Tibial artery (tissue), 4 donors: Measurements from ENCODE around the gene ATP2B2.

Source experiments
- DNase-seq, 2 donors: peaks; one replicate each; pipeline ENCODE4 v3.0.0-alpha.2; 2019
- H3K27ac ChIP-seq, 2 donors: fragments of 200-600 bp; sonication (generic) in 1 of 2; 1 replicate in 1 of 2; 2 replicates in 1 of 2; pipeline ENCODE4 v1.5.1; 2018 to 2019; ENCODE audit warnings: mild to moderate bottlenecking in 1 of 2
- H3K27me3 ChIP-seq, 2 donors: fragments of 200-600 bp; sonication (generic) in 1 of 2; one replicate each; pipeline versions ENCODE4 v1.5.1 to v1.6.0; 2016 to 2019
- H3K36me3 ChIP-seq, 3 donors: fragments of 200-600 bp; sonication (generic) in 2 of 3; one replicate each; pipeline ENCODE4 v1.5.1; 2016 to 2019; ENCODE audit warnings: mild to moderate bottlenecking in 2 of 3
- H3K4me1 ChIP-seq, 4 donors: fragments of 200-600 bp; sonication (generic) in 2 of 4; 1 replicate in 3 of 4; 2 replicates in 1 of 4; pipeline ENCODE4 v1.5.1; 2016 to 2019
- H3K4me3 ChIP-seq, 2 donors: fragments of 200-600 bp; sonication (generic) in 1 of 2; 1 replicate in 1 of 2; 2 replicates in 1 of 2; pipeline ENCODE4 v1.5.1; 2018 to 2019; ENCODE audit warnings: mild to moderate bottlenecking in 2 of 2
- H3K9me3 ChIP-seq, 3 donors: fragments of 200-600 bp; sonication (generic) in 1 of 3; one replicate each; pipeline ENCODE4 v1.5.1; 2016 to 2019
- CTCF ChIP-seq, 2 experiments: fragments of 200-600 bp in 1 of 2; fragments of 450-650 bp in 1 of 2; IDR thresholded peaks; one replicate each; pipeline ENCODE4 v1.5.1; 2017 to 2019; ENCODE audit warnings: antibody characterized with exemption in 2 of 2, mild to moderate bottlenecking in 1 of 2, moderate library complexity in 1 of 2
- intact Hi-C: fragments of 100-400 bp; cut with DNase I; formaldehyde crosslinking; loops from one replicate; pipeline ENCODE4 v1.15.0; 2023; ENCODE audit warnings: low total_unique reads

Gene ATP2B2

GRCh38 chr3:10401990-10402761 is 103.2 kb downstream of the ATP2B2 start:
- no peaks in the 10 kb centered on the region for H3K36me3 ChIP-seq
- no peak overlapping the region for H3K4me3 ChIP-seq
- H3K27ac ChIP-seq: no peak overlapping the region
- intact Hi-C loops: no loop called here
- TF ChIP-seq CTCF (IDR thresholded peaks at IDR 0.05): no peak
- peaks cover 0 to 2% of the 10 kb centered on the region in 2 donors for H3K27me3 ChIP-seq
- no peaks in the 10 kb centered on the region for H3K9me3 ChIP-seq
- no peak for DNase-seq
- peaks cover 0 to 6% (median 0%) of the 10 kb centered on the region in 4 donors for H3K4me1 ChIP-seq

GRCh38 chr3:10400749-10401495 is 104.5 kb downstream of the ATP2B2 start:
- Histone ChIP-seq H3K4me1 (peaks cover 0 to 6% (median 0%) of the 10 kb centered on the region in 4 donors), H3K27ac (no peak overlapping the region), H3K36me3 (no peaks in the 10 kb centered on the region), H3K9me3 (no peaks in the 10 kb centered on the region), H3K27me3 (peaks cover 0 to 2% of the 10 kb centered on the region in 2 donors), H3K4me3 (no peak overlapping the region)
- intact Hi-C loops: no loop called here
- DNase-seq: no peak
- TF ChIP-seq CTCF (IDR thresholded peaks at IDR 0.05): no peak

GRCh38 chr3:10400050-10400748 is 105.2 kb downstream of the ATP2B2 start:
- H3K27me3 ChIP-seq: no peaks in the 10 kb centered on the region
- no peaks in the 10 kb centered on the region for H3K9me3 ChIP-seq
- H3K4me1 ChIP-seq: peaks cover 0 to 6% (median 0%) of the 10 kb centered on the region in 4 donors
- DNase-seq: no peak
- TF ChIP-seq CTCF (IDR thresholded peaks at IDR 0.05): no peak
- intact Hi-C loops: no loop called here
- H3K36me3 ChIP-seq: no peaks in the 10 kb centered on the region
- H3K4me3 ChIP-seq: no peak overlapping the region
- no peak overlapping the region for H3K27ac ChIP-seq

GRCh38 chr3:10399634-10400033 is 105.8 kb downstream of the ATP2B2 start:
- Histone ChIP-seq H3K27me3 (no peaks in the 10 kb centered on the region), H3K27ac (no peak overlapping the region), H3K36me3 (no peaks in the 10 kb centered on the region), H3K4me1 (peaks cover 0 to 6% (median 0%) of the 10 kb centered on the region in 4 donors), H3K9me3 (no peaks in the 10 kb centered on the region), H3K4me3 (no peak overlapping the region)
- intact Hi-C loops: no loop called here
- TF ChIP-seq CTCF (IDR thresholded peaks at IDR 0.05): no peak
- no peak for DNase-seq

- Histone ChIP-seq H3K4me3 (no peak overlapping the region), H3K4me1 (peaks cover 0 to 6% (median 0%) of the 10 kb centered on the region in 4 donors), H3K9me3 (no peaks in the 10 kb centered on the region), H3K27me3 (no peaks in the 10 kb centered on the region), H3K27ac (no peak overlapping the region), H3K36me3 (no peaks in the 10 kb centered on the region)
- no peak for TF ChIP-seq CTCF (IDR thresholded peaks at IDR 0.05)
- DNase-seq: no peak
- intact Hi-C loops: no loop called here
Measured at GRCh38 chr3:10398341-10398740, 107.0 kb downstream of the ATP2B2 start.
